Measurements from ENCODE around the gene ADAMTSL1.

ADAMTSL1 gene

DNA sequence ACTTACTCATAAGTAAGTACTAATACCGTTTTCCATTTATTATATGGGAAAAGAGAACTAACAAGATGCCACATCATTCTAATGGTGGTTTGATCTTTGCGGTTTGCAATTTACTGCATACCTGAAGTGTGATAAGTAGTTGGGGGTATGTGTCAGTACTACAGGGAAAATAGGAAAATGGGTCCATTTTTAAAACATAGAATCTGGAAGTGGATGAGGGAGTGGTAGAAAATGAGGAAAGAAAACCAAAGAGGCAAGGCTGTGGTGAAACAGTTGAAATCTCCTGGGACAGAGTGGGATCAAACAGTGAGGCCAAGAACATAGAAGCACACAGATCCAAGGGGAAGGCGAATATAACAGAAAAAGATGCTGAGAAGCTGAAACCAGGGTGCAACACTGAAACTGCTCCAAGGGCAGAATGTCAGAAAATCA lies 6.7 kb downstream of the ADAMTSL1 start:
- TF ChIP-seq, protein P1, sequence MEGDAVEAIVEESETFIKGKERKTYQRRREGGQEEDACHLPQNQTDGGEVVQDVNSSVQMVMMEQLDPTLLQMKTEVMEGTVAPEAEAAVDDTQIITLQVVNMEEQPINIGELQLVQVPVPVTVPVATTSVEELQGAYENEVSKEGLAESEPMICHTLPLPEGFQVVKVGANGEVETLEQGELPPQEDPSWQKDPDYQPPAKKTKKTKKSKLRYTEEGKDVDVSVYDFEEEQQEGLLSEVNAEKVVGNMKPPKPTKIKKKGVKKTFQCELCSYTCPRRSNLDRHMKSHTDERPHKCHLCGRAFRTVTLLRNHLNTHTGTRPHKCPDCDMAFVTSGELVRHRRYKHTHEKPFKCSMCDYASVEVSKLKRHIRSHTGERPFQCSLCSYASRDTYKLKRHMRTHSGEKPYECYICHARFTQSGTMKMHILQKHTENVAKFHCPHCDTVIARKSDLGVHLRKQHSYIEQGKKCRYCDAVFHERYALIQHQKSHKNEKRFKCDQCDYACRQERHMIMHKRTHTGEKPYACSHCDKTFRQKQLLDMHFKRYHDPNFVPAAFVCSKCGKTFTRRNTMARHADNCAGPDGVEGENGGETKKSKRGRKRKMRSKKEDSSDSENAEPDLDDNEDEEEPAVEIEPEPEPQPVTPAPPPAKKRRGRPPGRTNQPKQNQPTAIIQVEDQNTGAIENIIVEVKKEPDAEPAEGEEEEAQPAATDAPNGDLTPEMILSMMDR (conservative IDR thresholded peaks at IDR 0.05; ENCODE audit: low read depth) = no peak
- H3K27ac ChIP-seq = no peak overlapping the region
- ChIA-PET POLR2A (ENCODE audit: low non-redundant PET) (no interaction called here), CTCF (no interaction called here)
- no peak for DNase-seq (ENCODE audit: low spot score)

DNA sequence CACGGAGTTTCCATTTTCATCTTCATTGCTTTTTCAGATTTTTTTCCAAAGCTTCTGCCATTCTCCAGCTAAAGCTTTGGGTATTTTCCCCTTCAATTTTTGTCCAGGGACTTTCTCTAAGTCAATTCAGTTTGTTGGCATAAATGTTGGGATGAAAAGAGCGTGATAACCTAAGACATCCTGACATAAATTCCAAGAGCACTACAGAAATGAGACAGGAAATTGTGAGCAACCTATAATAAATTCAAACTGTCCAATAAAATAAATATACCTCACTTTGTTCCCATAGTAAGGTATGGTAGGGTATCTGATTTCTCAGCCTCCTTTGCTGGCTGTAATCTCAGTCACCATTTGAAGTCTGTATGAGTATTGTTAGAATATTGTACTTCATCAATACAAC lies 8.4 kb downstream of the ADAMTSL1 start:
- POLR2A ChIA-PET (ENCODE audit: low non-redundant PET) = no interaction called here
- TF ChIP-seq, protein P1 (conservative IDR thresholded peaks at IDR 0.05; ENCODE audit: low read depth) = no peak
- DNase-seq (ENCODE audit: low spot score) = no peak
- no peak overlapping the region for H3K27ac ChIP-seq
- CTCF ChIA-PET = no interaction called here

DNA sequence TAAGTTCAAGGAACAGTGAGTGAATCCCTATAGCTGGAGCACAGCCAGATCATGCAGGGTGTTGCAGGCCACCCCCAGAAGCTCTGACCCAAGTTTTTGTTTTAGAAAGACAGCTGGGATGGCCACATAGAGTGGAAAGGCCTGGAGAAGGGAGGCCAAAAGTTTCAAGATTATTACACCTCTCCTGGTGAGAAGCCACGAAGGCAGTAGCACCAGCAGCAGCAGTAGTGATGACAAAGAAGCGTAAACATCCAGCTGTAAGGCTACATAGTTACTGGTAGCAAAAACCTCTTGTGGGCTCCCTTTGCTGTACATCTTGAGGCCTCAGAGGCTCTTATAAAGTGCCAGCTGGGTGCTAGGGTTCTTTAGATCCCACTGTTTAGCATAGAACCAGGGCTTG lies 11.8 kb downstream of the ADAMTSL1 start:
- no peak for DNase-seq (ENCODE audit: low spot score)
- POLR2A ChIA-PET (ENCODE audit: low non-redundant PET) = no interaction called here
- H3K27ac ChIP-seq = no peak overlapping the region
- TF ChIP-seq, protein P1 (conservative IDR thresholded peaks at IDR 0.05; ENCODE audit: low read depth) = no peak
- CTCF ChIA-PET = no interaction called here

DNA sequence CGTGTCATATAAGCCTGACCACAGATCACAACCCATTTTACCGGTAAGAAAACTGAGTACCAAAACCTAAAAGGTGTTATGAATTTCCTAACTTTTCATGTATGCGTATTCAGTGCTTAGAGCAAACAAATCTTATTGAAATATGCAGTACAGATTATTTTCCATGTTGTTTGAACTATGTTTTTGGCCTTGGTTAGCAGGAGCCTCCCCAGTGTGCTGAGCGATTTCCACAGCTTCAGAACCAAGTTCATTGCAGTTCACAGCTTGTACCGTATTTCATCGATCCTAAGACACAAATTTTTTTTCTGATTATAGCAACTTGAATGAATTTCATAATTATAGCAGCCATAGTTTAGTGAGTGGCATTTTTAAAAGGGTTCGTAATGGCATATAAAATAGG lies 13.7 kb downstream of the ADAMTSL1 start:
- ChIA-PET POLR2A (ENCODE audit: low non-redundant PET) (no interaction called here), CTCF (interaction anchor here (0.5 to 0.6 kb wide), 2 partner anchors 193 to 221 kb away, joined by 3 read pairs; no protein-coding TSS in a partner anchor)
- no peak for DNase-seq (ENCODE audit: low spot score)
- H3K27ac ChIP-seq = no peak overlapping the region
- TF ChIP-seq, protein P1 (conservative IDR thresholded peaks at IDR 0.05; ENCODE audit: low read depth) = no peak

DNA sequence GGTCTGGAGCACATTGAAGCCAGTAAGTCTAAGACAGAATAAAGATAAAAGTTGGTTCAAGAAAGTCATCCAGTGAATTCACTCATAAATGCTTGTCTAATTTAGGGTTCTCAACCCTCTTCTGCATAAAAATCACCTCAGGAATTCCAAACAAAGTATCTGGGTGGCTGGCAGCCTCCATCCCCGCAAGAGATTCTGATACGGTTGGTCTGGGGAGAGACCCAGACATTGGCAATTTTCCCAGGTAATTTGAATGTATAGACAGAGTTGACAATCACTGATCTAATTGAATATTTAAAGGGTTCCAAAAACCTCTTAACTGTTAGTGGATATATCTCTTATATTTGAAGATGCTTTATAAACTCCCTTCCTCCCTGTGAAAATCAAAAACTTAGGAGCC lies 14.9 kb downstream of the ADAMTSL1 start:
- ChIA-PET CTCF (no interaction called here), POLR2A (ENCODE audit: low non-redundant PET) (no interaction called here)

DNA sequence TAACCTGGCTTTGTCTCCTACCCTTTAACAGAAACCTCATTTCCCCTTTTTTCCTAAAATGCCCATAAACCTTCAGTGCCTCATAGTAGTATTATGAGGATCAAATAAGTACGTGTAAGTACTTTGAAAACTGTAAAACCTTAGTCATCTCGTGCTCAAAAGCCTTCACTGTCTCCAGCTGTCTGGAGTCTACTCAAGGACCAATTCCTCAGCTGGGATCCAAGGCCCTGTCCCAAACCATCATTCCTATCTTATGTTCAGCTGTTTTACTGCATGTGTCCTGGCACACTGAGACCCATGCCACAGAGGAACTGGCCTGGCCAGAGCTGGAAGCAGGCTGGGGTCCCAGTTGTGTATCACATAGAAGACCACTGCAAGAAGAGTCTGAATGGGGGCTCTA lies 15.9 kb downstream of the ADAMTSL1 start:
- TF ChIP-seq, protein P1 (conservative IDR thresholded peaks at IDR 0.05; ENCODE audit: low read depth) = no peak
- ChIA-PET CTCF (interaction anchor here (0.6 kb wide), 2 partner anchors 63 to 303 kb away, joined by 3 read pairs; no protein-coding TSS in a partner anchor), POLR2A (ENCODE audit: low non-redundant PET) (no interaction called here)
- no peak for DNase-seq (ENCODE audit: low spot score)
- H3K27ac ChIP-seq = peak overlapping the region; percentile 77

More for the DNA sequence above, 14.9 kb downstream of the ADAMTSL1 start:
- TF ChIP-seq, protein P1 (conservative IDR thresholded peaks at IDR 0.05; ENCODE audit: low read depth) = no peak
- H3K27ac ChIP-seq = no peak overlapping the region
- no peak for DNase-seq (ENCODE audit: low spot score)

All from RWPE1 (cell line).